ENCODE results near the gene APP.
"Not testable (repeated sequence)": the region's sequence is repeated elsewhere in the genome, so short reads cannot be mapped to it uniquely, and the experiment has no call there.

The APP gene

DNA sequence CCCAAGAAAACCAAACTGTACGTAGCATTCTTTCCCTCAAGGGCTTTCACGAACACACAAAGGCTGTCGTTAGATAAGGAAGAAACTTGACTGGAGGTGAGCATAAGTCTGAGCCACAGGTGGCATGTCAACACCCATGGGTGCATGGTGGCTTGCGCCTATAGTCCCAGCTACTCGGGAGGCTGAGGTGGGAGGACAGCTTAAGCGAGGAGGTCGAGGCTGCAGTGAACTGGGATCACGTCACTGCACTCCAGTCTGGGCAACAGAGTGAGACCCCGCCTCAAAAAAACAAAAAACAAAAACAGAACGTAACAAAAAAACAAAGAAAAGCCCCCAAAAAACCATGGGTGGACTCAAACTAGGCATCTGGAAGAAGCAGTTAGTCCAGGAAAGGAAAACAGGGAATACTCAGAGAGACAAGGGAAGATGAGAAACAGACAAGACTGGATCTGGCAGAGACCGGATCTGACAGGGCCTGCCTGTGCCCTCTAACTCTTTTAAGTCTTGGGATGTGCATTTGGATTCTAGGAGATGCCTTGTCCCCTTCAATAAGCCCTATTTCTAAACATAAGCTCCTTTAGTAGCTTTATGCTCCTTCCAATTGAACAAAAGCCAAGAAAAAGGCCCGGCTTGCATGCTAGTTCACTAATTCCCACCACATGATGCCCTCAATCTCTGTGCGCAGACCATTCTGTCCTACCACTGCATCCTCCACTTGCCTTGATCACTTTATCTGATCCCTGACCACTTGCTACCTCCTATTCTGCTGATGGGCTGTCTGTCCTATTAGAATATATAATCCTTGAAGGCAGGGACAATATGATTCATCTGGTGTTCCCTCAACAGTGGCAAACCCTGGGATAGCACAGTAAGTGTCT lies 73.8 kb downstream of the APP start:
- no peak for DNase-seq

DNA sequence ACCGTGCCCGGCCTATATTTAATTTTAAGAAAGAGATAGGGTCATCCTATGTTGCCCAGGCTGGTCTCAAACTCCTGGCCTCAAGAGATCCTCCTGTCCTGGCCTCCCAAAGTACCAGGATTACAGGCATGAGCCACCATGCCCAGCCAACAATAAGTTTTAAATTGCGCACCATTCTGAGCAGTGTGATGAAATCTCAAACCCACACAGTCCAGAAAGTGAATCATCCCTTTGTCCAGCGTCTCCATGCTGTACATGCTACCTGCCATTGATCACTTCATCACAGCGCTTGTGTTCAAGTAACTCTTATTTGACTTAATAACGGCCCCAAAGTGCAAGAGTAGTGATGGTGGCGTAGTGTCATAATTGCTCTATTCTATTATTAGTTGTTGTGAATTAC lies 75.4 kb downstream of the APP start:
- DNase-seq = no peak

DNA sequence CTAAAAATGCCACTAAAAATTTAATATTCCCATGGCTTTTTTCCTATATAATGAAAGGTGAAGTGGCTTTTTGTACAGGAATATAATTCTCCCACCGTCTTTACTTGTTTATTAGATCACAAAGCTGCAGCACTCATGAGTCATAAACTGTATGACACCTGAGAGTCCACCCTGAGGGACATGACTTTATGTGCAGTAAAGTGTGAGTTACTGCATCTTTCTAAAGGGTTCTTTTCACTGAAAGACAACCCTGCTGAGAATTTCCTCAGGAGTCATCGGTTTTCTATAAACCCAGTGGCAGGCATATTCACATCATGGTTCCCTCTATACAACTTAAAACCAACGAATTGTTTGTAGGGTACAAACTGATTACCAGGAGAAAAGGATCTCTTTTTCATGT lies 77.4 kb downstream of the APP start:
- no peak for DNase-seq

DNA sequence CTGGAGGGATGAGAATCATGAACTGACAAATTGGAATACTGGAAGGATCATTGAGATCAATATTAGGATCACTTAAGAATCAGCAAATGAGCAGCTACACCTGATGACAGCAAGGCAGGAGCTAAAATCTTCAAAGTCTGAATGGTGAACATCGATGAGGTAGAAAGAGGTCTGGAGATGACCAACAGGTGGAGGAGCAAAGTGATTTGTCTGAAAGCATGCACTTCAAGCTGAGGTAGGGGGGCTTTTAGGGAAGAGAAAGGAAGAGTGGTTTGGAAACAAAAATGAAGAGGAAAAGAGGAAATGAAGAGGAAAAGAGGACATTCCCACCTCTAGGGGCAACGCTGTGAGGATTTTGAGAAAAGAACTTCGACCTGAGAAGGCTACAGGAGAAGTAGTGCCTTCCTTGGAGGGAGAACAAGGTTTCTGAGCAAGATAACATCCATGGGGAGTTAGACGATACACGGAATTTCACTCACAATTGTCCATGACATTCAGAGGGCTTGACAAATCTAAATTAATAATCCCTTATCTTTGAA lies 79.0 kb downstream of the APP start:
- no peak for DNase-seq

DNA sequence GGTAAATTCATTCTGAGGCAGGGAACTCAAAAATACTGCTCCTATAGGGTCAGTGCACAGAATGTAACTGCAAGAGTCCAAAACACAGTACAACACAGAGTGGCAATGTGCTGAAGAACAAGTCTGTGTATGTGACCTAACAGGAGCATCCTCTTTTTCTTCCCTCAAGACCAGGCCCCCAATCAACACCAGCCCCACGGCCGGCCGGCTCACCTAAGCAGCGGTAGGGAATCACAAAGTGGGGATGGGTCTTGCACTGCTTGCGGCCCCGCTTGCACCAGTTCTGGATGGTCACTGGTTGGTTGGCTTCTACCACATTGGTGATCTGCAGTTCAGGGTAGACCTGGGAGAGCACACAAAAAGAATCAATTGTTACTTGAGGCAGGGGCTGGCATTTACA lies 80.8 kb downstream of the APP start:
- DNase-seq = no peak

DNA sequence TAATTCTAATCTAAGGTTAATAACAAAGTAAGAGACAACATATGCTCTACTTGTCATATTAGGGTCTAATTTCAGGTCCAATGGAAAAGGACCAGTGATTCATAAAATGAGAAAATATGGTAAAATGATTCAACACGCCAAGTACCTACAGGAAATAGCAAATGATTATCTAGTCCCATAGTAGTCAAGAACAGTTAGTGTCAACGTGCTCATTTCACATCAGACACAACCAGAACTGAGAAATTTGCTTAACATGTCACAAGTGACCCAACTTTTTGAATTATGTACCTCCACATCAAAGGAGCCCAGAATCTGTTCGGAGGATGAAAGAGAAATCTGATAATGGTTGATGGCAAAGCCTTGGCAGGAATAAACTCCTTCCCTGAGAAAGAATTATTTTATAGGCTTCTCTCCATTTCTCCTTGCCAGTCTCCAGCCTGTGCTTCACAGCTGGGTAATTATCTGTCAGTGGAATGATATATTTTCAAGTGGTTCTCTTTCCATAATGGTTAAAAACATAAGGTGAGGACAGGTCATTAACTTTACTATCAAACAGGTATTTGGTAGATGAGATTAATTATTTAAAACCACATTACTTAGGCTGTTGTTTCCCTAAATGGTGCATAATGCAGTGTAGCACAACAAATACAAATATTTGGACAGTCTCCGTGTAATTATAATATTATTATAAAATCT lies 83.2 kb downstream of the APP start:
- peak; percentile 76 for DNase-seq

DNA sequence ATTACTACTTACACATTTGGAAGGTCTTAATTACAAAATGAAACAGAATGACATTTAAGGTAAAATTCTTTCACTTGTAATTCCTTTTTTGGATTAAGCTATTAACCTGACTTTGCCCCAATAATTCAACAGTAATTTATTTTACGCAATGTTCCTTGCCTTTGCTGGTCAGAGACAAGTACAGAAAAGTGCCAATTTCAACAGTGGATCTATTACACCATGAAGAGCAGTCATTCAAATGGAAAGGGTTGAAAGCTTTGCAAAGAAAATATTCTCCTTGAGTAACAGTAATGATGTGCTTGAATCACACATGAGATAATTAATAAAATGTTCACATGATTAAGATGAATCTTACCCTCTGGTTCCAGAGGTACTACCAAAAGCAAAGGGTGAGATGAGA lies 84.7 kb downstream of the APP start:
- no peak for DNase-seq

GRCh38 chr21:26085127-26085526 lies 85.4 kb downstream of the APP start:
- no peak for DNase-seq

DNA sequence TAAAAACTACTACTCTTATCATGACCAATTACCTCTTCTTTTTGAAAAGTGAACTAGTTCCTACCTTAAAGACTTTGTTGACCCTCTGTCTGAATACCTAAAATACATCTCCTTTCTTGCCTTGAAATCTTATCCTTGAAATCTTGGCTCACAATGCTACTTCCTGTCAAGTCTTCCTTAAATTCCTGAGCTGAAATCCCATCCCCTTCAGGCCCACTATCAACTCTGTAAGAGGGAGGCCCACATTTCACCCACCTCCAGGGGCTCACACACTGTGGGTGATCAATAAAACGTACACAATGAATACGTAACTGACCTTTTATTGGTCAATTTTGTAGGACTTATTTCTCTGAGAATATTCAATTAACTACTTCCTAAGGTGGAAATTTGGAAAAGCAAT lies 88.0 kb downstream of the APP start:
- DNase-seq = no peak

GRCh38 chr21:26081175-26081760 lies 89.3 kb downstream of the APP start:
- not testable (repeated sequence) for DNase-seq

GRCh38 chr21:26080211-26080610 lies 90.4 kb downstream of the APP start:
- no peak for DNase-seq

DNA sequence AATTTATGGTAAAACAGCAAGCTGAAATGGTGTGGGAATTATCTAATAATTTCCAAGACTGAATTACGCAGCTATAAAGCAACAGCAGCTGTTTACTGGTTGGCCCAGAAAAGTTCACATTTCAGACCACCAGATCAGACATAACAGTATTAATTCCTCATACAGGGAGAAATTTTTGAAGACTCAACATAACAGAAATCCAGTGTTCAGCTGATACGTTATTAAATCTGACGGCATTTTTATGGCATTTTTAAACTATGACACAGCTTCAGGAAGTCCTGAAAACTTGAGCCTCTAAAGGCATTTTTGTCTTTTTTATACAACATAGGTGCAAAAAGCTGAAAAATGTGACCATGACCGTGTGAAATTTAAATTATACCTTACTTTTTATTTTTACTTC lies 91.2 kb downstream of the APP start:
- DNase-seq = no peak

DNA sequence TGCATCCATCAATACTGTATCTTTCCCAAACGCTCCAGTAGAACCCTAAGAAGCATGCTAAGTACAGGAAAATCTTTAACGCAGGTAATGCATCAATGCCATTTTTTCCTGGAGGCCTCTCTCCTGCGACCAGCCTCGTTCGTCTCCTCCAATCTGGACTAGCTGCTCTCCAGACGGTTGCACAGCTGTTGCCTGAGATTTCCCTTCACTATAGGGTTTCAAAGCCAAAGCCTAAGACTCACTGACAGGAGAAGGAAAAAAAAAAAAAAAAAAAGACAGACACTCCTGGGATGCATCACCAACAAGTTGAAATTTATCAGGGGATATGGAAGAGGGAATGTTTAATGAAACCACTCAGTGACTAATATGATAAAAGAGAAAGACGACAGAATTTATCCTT lies 93.0 kb downstream of the APP start:
- DNase-seq = no peak

DNA sequence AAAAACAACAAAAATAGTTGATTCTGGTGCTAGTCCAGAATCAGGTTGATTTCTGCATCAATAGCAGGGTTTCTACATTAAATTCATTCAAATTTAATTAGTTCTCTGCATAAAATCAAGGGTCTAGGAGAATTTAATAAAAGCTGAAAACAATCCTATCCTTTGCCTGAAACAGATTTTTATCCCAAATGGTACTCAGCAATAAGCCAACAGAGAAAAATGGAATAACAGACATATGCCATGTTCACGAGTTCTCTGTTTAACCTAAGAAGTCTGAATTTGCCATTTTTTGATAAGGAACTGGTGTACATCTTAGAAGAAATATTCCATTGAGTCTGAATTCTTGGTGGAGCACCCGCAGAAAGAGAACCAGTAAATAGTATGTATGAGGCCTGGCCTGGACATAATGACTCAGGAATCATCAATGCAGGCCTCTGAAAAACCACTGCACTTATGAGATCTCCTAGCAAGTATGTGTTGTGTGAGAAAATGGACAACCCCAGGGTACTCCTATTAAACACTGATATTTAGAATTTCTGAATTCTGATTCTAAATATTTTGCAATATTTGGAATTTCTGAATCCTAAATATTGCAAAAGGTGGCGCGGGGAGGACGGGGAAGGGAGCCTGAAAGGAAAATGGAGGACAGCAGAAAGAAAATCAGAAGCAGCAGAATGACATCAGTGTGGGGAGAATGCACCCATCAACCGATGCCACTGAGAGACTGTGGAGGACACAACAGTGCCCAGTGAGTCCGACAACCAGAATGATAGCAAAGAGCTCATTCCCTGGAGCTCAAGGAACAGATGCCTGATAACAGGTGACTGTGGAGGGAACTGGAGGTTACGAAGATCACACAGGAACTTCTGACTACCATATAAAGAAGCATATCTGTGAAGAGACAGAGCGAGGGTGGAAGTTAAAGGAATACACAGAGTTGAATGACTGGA lies 97.6 kb downstream of the APP start:
- DNase-seq = no peak

GRCh38 chr21:26070822-26071425 lies 99.6 kb downstream of the APP start:
- DNase-seq = no peak

DNA sequence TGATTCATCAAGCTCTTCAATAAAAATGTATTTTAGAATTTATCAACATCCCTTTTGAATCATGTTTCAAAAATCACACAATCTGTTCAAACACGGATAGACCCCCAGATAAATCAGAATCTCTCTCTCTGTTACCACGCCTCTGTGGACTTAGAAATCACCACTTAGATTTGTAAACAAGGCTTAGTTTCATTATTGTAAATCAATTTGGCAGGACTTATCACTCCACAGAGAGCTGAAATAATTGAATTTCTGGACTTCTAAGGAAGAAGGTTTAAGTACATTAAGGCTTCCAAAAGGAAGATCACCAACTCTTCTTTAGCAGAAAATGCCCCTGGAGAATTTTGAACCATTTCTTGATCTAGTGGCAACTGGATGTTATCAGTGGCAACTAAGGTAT lies 100.4 kb downstream of the APP start:
- DNase-seq = no peak

- DNase-seq = no peak
These were observed 101.8 kb downstream of the APP start for GRCh38 chr21:26068776-26069175.

DNA sequence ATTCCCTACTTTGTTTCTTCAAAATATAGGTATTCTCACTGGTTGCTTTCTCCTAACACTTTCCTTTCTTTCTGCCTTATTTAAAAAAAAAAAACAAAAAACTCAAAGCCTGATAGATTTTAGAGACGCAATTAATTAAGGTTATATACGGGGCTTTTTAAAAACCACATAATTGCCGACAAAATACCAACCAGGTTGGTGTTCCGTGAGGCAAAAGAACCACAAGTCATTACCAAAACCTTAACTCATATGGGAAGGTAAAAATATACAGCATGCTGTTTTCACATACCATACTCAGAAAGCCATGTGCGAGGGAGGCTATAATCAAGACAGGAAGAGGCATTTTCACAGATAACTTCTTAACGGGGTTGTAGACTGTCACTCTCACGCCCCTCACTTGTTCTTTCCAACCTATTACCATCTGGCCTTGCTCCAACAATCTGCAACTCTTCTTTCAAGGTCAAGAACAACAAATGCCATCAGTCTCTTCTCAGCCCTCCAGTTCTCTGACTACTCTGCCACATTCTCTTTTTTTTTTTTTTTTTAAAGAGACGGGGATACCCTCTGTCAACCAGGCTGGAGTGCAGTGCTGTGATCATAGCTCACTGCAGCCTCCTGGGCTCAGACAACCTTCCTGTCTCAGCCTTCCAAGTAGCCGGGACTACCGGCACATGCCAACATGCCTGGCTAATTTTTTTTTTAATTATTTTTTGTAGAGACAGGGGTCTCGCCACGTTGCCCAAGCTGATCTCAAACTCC lies 102.6 kb downstream of the APP start:
- no peak for DNase-seq

DNA sequence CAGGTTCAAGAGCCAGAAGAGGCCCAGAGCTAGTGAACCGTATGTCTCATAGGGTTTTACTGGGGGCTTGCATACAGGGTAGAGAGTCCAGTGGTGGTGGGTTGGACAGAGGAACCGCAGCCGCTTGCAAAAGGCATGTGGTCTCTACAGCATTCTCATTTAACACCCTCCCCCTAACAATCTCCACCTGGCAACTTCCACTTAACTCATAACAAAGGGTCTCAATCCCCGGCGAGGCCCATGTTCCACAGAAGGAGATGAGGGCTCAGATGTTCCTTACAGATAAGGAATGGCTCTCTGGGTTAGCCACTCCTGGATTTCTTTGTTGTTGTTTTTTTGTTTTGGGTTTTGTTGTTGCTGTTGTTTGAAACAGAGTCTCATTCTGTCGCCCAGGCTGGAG lies 106.1 kb downstream of the APP start:
- DNase-seq = no peak

DNA sequence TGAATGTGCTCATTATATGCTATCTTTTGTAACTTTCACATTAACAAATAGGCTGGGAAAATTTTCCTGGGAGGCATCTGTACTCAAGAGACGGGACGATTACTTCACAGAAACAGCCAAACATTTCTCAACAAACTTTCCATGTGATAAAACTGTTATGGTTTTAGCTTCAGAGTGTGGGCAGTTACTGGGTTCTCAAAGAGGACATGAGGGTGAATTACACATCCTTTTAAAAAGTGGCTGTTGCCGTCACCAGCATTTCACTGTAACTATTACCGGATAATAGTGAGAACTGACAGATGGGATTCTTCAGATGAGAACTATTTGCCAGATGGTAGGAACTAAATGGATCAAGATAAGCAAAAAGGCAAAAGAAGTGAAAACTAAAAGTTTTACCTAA lies 109.1 kb downstream of the APP start:
- DNase-seq = no peak

DNA sequence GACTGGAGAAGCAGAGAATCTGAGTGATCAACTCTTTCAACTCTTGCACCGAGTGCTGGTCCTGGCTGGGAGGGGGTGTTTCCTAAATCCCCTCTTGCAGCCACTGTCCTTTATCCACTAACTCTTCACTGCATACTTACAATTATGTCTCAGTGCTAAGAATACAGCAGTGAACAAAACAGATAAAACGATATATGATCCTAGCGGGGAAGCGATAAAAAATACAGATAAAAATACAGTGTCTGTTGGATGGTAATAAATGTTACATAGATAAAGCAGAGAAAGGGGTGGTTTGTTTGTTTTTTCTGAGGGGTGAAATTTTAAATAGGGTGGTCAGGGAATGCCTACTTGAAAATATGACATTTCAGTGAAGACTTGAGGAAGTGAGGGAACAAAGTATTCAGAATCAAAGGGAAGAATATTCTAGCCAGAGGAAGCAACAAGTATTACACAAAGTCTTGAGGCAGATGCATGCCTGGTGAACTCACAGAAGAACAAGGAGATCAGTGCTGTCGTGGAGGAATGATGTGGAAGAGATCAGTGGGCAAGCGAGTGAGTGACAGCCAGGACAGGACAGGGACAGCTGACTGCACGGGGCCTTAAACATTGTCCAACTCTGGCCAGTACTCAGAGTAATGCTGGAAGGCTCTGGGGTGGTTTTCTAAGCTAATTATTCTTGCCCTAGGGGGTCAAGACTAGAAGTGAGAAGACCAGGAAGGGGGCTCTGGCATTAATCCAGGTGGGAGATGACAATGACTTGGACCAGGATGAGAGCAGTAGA lies 110.0 kb downstream of the APP start:
- no peak for DNase-seq
